PC-9 (cell line): ENCODE results near the gene COG1.

ENCODE experiments used
- CTCF ChIP-seq: fragments of 200-600 bp; sonication (generic); conservative IDR thresholded peaks from 2 replicates; pipeline ENCODE4 v1.6.1; 2017; ENCODE audit warnings: mixed run types, antibody characterized with exemption, mild to moderate bottlenecking, moderate library complexity
- EZH2 ChIP-seq: fragments of 200-600 bp; sonication (generic); IDR thresholded peaks from 2 replicates; pipeline ENCODE4 v1.8.0; 2017; ENCODE audit warnings: antibody characterized with exemption, low read depth

- TF ChIP-seq CTCF (no peak), EZH2 (no peak)
These were observed 44.1 kb upstream of the COG1 start for GRCh38 chr17:73148540-73149334.
